Activated CD8-positive, alpha-beta memory T cell treated with anti-CD3 and anti-CD28 coated beads, Interleukin-2, amount 10 ng/mL, durations not matched to agents 7 days and 5 days (primary cell): ENCODE measurements around the gene NCKAP5L. TPM values are rescaled to one million over a fixed set of nuclear protein-coding genes. Genes with fewer than 3 reads are reported as not detected.
"Not testable (repeated sequence)": the region's sequence is repeated elsewhere in the genome, so short reads cannot be mapped to it uniquely, and the experiment has no call there.

ENCODE experiments used
- ATAC-seq: fragments of 150-1000 bp; cut with Tn5 transposase; one replicate; pipeline ENCODE4 v1.10.0; 2021; ENCODE audit warnings: moderate library complexity
- CTCF ChIA-PET: fragments of 350-600 bp; sonication (Branson Sonifier 250); formaldehyde crosslinking; loops from one replicate; lab custom pipeline; 2021; ENCODE audit warnings: antibody characterized with exemption; lab: Charles Lee
- DNase-seq: peaks from one replicate; pipeline ENCODE4 v3.0.0-alpha.2; 2020
- H3K27ac Mint-ChIP-seq: one replicate; pipeline ENCODE4 v1.8.0; 2021; ENCODE audit warnings: mild to moderate bottlenecking, mixed read lengths
- H3K27me3 Mint-ChIP-seq: one replicate; pipeline ENCODE4 v1.8.0; 2021; ENCODE audit warnings: mixed read lengths
- H3K36me3 Mint-ChIP-seq: one replicate; pipeline ENCODE4 v1.8.0; 2021; ENCODE audit warnings: mild to moderate bottlenecking, mixed read lengths
- H3K4me1 Mint-ChIP-seq: one replicate; pipeline ENCODE4 v1.8.0; 2021; ENCODE audit warnings: mixed read lengths
- H3K4me3 Mint-ChIP-seq: one replicate; pipeline ENCODE4 v1.8.0; 2021; ENCODE audit warnings: mild to moderate bottlenecking, moderate library complexity, mixed read lengths
- H3K9me3 Mint-ChIP-seq: one replicate; pipeline ENCODE4 v1.8.0; 2022; ENCODE audit warnings: low read depth, mixed read lengths
- total RNA-seq, 2 experiments: library from RNA; stranded (reverse); gene quantifications; one replicate each; pipeline ENCODE4 v1.2.3, GENCODE V29; 2021

The NCKAP5L gene
- total RNA-seq, 2 experiments from 2014 or later = 1.1 to 1.4 TPM

- H3K4me3 Mint-ChIP-seq, CTCF ChIA-PET: not testable (repeated sequence)
These were observed 32.7 kb upstream of the NCKAP5L start for GRCh38 chr12:49860921-49861320.

GRCh38 chr12:49855890-49856289 is 27.7 kb upstream of the NCKAP5L start:
- H3K27me3 Mint-ChIP-seq = peaks cover 28% of the 10 kb centered on the region
- not testable (repeated sequence) for H3K9me3 Mint-ChIP-seq, ATAC-seq, H3K4me3 Mint-ChIP-seq, DNase-seq, H3K36me3 Mint-ChIP-seq, H3K27ac Mint-ChIP-seq, H3K4me1 Mint-ChIP-seq
- CTCF ChIA-PET = interaction anchor here (1.3 kb wide), 2 partner anchors 11 to 90 kb away, joined by 3 read pairs; no protein-coding TSS in a partner anchor

More at GRCh38 chr12:49860921-49861320, 32.7 kb upstream of the NCKAP5L start:
- DNase-seq, H3K36me3 Mint-ChIP-seq, H3K9me3 Mint-ChIP-seq, ATAC-seq, H3K4me1 Mint-ChIP-seq, H3K27ac Mint-ChIP-seq: not testable (repeated sequence)
- peaks cover 17% of the 10 kb centered on the region for H3K27me3 Mint-ChIP-seq

GRCh38 chr12:49854976-49855375 is 26.8 kb upstream of the NCKAP5L start:
- Mint-ChIP-seq H3K36me3 (no peaks in the 10 kb centered on the region), H3K4me1 (peaks cover 5% of the 10 kb centered on the region), H3K27me3 (peaks cover 33% of the 10 kb centered on the region), H3K4me3 (no peak overlapping the region), H3K27ac (no peak overlapping the region), H3K9me3 (peaks cover 2% of the 10 kb centered on the region)
- ATAC-seq = no peak
- no peak for DNase-seq
- CTCF ChIA-PET = interaction anchor here (0.8 to 1.4 kb wide), 4 partner anchors 10 to 91 kb away, joined by 3 to 4 read pairs (median 3); no protein-coding TSS in a partner anchor

- CTCF ChIA-PET = no interaction called here
- no peak overlapping the region for H3K27ac Mint-ChIP-seq
- DNase-seq (no peak), ATAC-seq (no peak)
- no peaks in the 10 kb centered on the region for H3K36me3 Mint-ChIP-seq
- H3K9me3 Mint-ChIP-seq = no peaks in the 10 kb centered on the region
- peaks cover 5% of the 10 kb centered on the region for H3K4me1 Mint-ChIP-seq
- peaks cover 41% of the 10 kb centered on the region for H3K27me3 Mint-ChIP-seq
- H3K4me3 Mint-ChIP-seq = no peak overlapping the region
These were observed 25.5 kb upstream of the NCKAP5L start for GRCh38 chr12:49853671-49854070.

- no peak overlapping the region for H3K4me3 Mint-ChIP-seq
- H3K27me3 Mint-ChIP-seq = peaks cover 31% of the 10 kb centered on the region
- no peaks in the 10 kb centered on the region for H3K9me3 Mint-ChIP-seq
- CTCF ChIA-PET = interaction anchor here (0.6 to 3.6 kb wide), 9 partner anchors 8 to 471 kb away, joined by 3 to 18 read pairs (median 4); partner anchors contain the start of gene TMBIM6
- DNase-seq (peak; percentile 56), ATAC-seq (no peak)
- H3K27ac Mint-ChIP-seq = peak overlapping the region; percentile 64
- peaks cover 2% of the 10 kb centered on the region for H3K36me3 Mint-ChIP-seq
- peaks cover 28% of the 10 kb centered on the region for H3K4me1 Mint-ChIP-seq
These were observed 18.9 kb upstream of the NCKAP5L start for GRCh38 chr12:49847161-49847560.

GRCh38 chr12:49846032-49846431 is 17.8 kb upstream of the NCKAP5L start:
- ATAC-seq = no peak
- Mint-ChIP-seq H3K4me1 (peaks cover 38% of the 10 kb centered on the region), H3K4me3 (no peak overlapping the region), H3K27ac (no peak overlapping the region), H3K36me3 (peaks cover 4% of the 10 kb centered on the region), H3K9me3 (no peaks in the 10 kb centered on the region), H3K27me3 (peaks cover 20% of the 10 kb centered on the region)
- DNase-seq = no peak
- CTCF ChIA-PET = interaction anchor here (0.7 to 3.6 kb wide), 6 partner anchors 13 to 222 kb away, joined by 3 to 18 read pairs (median 4); partner anchors contain the start of gene PRPF40B

GRCh38 chr12:49843876-49844437 is 15.7 kb upstream of the NCKAP5L start:
- DNase-seq = no peak
- peaks cover 9% of the 10 kb centered on the region for H3K27me3 Mint-ChIP-seq
- no peak for ATAC-seq
- CTCF ChIA-PET = interaction anchor here (0.6 to 2.3 kb wide), 5 partner anchors 23 to 212 kb away, joined by 3 to 10 read pairs (median 3); partner anchors contain the start of gene TMBIM6
- peaks cover 37% of the 10 kb centered on the region for H3K4me1 Mint-ChIP-seq
- peak overlapping the region; percentile 2 for H3K4me3 Mint-ChIP-seq
- peaks cover 4% of the 10 kb centered on the region for H3K36me3 Mint-ChIP-seq
- H3K9me3 Mint-ChIP-seq = no peaks in the 10 kb centered on the region
- H3K27ac Mint-ChIP-seq = no peak overlapping the region

GRCh38 chr12:49843411-49843810 is 15.2 kb upstream of the NCKAP5L start:
- CTCF ChIA-PET = interaction anchor here (0.6 to 2.3 kb wide), 8 partner anchors 11 to 227 kb away, joined by 3 to 10 read pairs (median 3); partner anchors contain the start of gene TMBIM6
- no peaks in the 10 kb centered on the region for H3K9me3 Mint-ChIP-seq
- peaks cover 4% of the 10 kb centered on the region for H3K27me3 Mint-ChIP-seq
- H3K4me1 Mint-ChIP-seq = peaks cover 37% of the 10 kb centered on the region
- H3K4me3 Mint-ChIP-seq = peak overlapping the region; percentile 91
- ATAC-seq (no peak), DNase-seq (no peak)
- peak overlapping the region; percentile 90 for H3K27ac Mint-ChIP-seq
- peaks cover 4% of the 10 kb centered on the region for H3K36me3 Mint-ChIP-seq

- H3K36me3 Mint-ChIP-seq = peaks cover 4% of the 10 kb centered on the region
- ATAC-seq (peak; percentile 96), DNase-seq (peak; percentile 94)
- CTCF ChIA-PET = interaction anchor here (0.7 to 2.6 kb wide), 10 partner anchors 10 to 228 kb away, joined by 3 to 10 read pairs (median 4); partner anchors contain the start of genes NCKAP5L and TMBIM6
- H3K27me3 Mint-ChIP-seq = no peaks in the 10 kb centered on the region
- peak within 1 kb of the TSS; percentile 91 for H3K4me3 Mint-ChIP-seq
- peaks cover 37% of the 10 kb centered on the region for H3K4me1 Mint-ChIP-seq
- peak within 1 kb of the TSS; percentile 90 for H3K27ac Mint-ChIP-seq
- no peaks in the 10 kb centered on the region for H3K9me3 Mint-ChIP-seq
These were observed 14.5 kb upstream of the NCKAP5L start, which contains the start of gene BCDIN3D for GRCh38 chr12:49842519-49843352. Gene BCDIN3D (minus strand): TSS chr12:49843106. CDS start chr12:49843087, 19 bp downstream.

- Mint-ChIP-seq H3K36me3 (peaks cover 4% of the 10 kb centered on the region), H3K9me3 (no peaks in the 10 kb centered on the region), H3K4me3 (no peak overlapping the region), H3K4me1 (peaks cover 25% of the 10 kb centered on the region), H3K27me3 (no peaks in the 10 kb centered on the region), H3K27ac (no peak overlapping the region)
- CTCF ChIA-PET = interaction anchor here (0.5 to 4.1 kb wide), 27 partner anchors 8 to 378 kb away, joined by 3 to 51 read pairs (median 4); partner anchors contain the start of genes NCKAP5L, PRPF40B and TMBIM6
- ATAC-seq (no peak), DNase-seq (peak; percentile 59)
These were observed 10.9 kb upstream of the NCKAP5L start for GRCh38 chr12:49838973-49839633.

GRCh38 chr12:49832836-49833421 is 4.7 kb upstream of the NCKAP5L start:
- H3K27ac Mint-ChIP-seq = no peak overlapping the region
- peaks cover 15% of the 10 kb centered on the region for H3K4me1 Mint-ChIP-seq
- peaks cover 15% of the 10 kb centered on the region for H3K27me3 Mint-ChIP-seq
- no peaks in the 10 kb centered on the region for H3K9me3 Mint-ChIP-seq
- CTCF ChIA-PET = interaction anchor here (1.1 to 2.2 kb wide), 3 partner anchors 10 to 91 kb away, joined by 5 to 10 read pairs (median 5); partner anchors contain the start of genes BCDIN3D and TMBIM6
- no peak for ATAC-seq
- H3K4me3 Mint-ChIP-seq = no peak overlapping the region
- H3K36me3 Mint-ChIP-seq = no peaks in the 10 kb centered on the region
- no peak for DNase-seq

- CTCF ChIA-PET = interaction anchor here (0.8 to 2.2 kb wide), 5 partner anchors 8 to 135 kb away, joined by 3 to 10 read pairs (median 5); partner anchors contain the start of genes BCDIN3D and TMBIM6
- no peaks in the 10 kb centered on the region for H3K36me3 Mint-ChIP-seq
- H3K4me3 Mint-ChIP-seq = no peak overlapping the region
- H3K4me1 Mint-ChIP-seq = peaks cover 15% of the 10 kb centered on the region
- ATAC-seq (no peak), DNase-seq (no peak)
- H3K9me3 Mint-ChIP-seq = no peaks in the 10 kb centered on the region
- no peak overlapping the region for H3K27ac Mint-ChIP-seq
- H3K27me3 Mint-ChIP-seq = peaks cover 23% of the 10 kb centered on the region
These were observed 3.5 kb upstream of the NCKAP5L start for GRCh38 chr12:49831717-49832116.
